Neutrophil (primary cell): Measurements from ENCODE around the gene PDE11A.

Source experiments
- H3K27ac ChIP-seq: fragments of 200-600 bp; sonication (generic); 2 replicates; pipeline ENCODE4 v1.5.1; 2016; ENCODE audit warnings: mild to moderate bottlenecking, moderate library complexity
- H3K27me3 ChIP-seq: fragments of 200-600 bp; sonication (generic); 2 replicates; pipeline ENCODE4 v1.6.0; 2016; ENCODE audit warnings: mild to moderate bottlenecking
- H3K36me3 ChIP-seq: fragments of 200-600 bp; sonication (generic); 2 replicates; pipeline ENCODE4 v1.5.1; 2017
- H3K4me1 ChIP-seq, 2 experiments: fragments of 200-600 bp in 1 of 2; sonication (generic) in 1 of 2; 1 replicate in 1 of 2; 2 replicates in 1 of 2; pipeline versions ENCODE4 v1.5.1 to v1.6.1; 2013 to 2016; ENCODE audit warnings: low read depth in 1 of 2, low read length in 1 of 2, mild to moderate bottlenecking in 1 of 2, moderate library complexity in 1 of 2; ENCODE audit not compliant: control insufficient read depth in 1 of 2, insufficient read depth in 1 of 2
- H3K4me3 ChIP-seq, 2 experiments: fragments of 200-600 bp in 1 of 2; sonication (generic) in 1 of 2; 1 replicate in 1 of 2; 2 replicates in 1 of 2; pipeline ENCODE4 v1.5.1; 2013 to 2016; ENCODE audit warnings: low read depth in 1 of 2, low read length in 1 of 2, mild to moderate bottlenecking in 1 of 2, moderate library complexity in 1 of 2
- H3K9me3 ChIP-seq: fragments of 200-600 bp; sonication (generic); 2 replicates; pipeline ENCODE4 v1.5.1; 2016
- TF ChIP-seq, protein P1 (sequence below): fragments of 200-600 bp; sonication (generic); IDR thresholded peaks from 2 replicates; pipeline ENCODE4 v1.5.1; 2016; ENCODE audit warnings: antibody characterized with exemption

Gene PDE11A

GRCh38 chr2:178072383-178073301 lies at the start of gene PDE11A:
PDE11A (minus strand) TSS chr2:178072777; CDS start chr2:178072437, 340 bp downstream.
- Histone ChIP-seq H3K27ac (no peak within 1 kb of the TSS), H3K9me3 (no peaks in the 10 kb centered on the region), H3K4me3 (no peak within 1 kb of the TSS), H3K27me3 (peaks cover 61% of the 10 kb centered on the region), H3K36me3 (no peaks in the 10 kb centered on the region), H3K4me1 (peaks cover 0 to 7% of the 10 kb centered on the region in 2 experiments)
- TF ChIP-seq, protein P1, sequence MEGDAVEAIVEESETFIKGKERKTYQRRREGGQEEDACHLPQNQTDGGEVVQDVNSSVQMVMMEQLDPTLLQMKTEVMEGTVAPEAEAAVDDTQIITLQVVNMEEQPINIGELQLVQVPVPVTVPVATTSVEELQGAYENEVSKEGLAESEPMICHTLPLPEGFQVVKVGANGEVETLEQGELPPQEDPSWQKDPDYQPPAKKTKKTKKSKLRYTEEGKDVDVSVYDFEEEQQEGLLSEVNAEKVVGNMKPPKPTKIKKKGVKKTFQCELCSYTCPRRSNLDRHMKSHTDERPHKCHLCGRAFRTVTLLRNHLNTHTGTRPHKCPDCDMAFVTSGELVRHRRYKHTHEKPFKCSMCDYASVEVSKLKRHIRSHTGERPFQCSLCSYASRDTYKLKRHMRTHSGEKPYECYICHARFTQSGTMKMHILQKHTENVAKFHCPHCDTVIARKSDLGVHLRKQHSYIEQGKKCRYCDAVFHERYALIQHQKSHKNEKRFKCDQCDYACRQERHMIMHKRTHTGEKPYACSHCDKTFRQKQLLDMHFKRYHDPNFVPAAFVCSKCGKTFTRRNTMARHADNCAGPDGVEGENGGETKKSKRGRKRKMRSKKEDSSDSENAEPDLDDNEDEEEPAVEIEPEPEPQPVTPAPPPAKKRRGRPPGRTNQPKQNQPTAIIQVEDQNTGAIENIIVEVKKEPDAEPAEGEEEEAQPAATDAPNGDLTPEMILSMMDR: no peak

DNA sequence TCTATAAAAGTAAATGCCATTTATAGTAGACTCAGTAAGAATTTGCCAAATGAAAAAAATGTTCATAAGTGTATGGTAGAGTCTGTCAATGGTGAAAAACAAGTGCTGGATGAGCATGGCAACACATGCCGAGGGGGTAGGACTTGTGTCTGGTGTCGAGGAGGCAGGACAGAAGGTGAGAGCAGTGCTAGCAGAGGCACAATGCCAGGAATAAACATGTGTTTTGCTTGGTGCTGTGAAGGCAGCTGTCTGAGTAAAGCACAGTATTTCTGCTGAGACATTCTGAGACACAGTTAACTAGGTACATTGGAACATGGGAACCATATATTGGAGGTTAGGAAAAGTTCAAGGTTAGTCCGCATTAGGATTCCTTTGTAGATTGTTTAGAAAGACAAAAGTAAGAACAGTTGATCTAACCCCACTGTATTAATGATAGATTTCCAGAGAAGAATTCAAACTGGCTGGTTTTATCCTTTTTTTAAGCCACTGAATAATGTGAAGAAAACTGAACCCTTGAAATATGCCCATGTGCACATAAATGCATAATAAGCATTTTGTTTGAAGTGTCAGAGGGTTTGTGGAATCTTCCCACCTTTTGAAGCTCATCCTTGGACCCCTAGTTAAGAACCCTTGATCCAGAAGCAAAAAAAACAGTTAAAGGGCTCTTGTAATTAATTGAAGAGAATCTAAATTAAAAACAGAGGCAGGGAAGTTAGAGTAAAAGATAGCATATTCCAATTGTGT lies 46.8 kb upstream of the PDE11A start:
- H3K9me3 ChIP-seq: no peaks in the 10 kb centered on the region
- TF ChIP-seq, protein P1: no peak
- no peak overlapping the region for H3K27ac ChIP-seq

GRCh38 chr2:178117725-178118124 lies 45.1 kb upstream of the PDE11A start:
- TF ChIP-seq, protein P1: no peak
- Histone ChIP-seq H3K27ac (no peak overlapping the region), H3K4me1 (peaks cover 6 to 7% of the 10 kb centered on the region in 2 experiments), H3K9me3 (no peaks in the 10 kb centered on the region), H3K27me3 (no peaks in the 10 kb centered on the region), H3K4me3 (no peak overlapping the region), H3K36me3 (peaks cover 12% of the 10 kb centered on the region)

More for the DNA sequence above, 46.8 kb upstream of the PDE11A start:
- Histone ChIP-seq H3K27me3 (no peaks in the 10 kb centered on the region), H3K4me1 (no peaks in the 10 kb centered on the region), H3K4me3 (no peak overlapping the region), H3K36me3 (peaks cover 22% of the 10 kb centered on the region)

GRCh38 chr2:178115271-178115670 lies 42.7 kb upstream of the PDE11A start:
- TF ChIP-seq, protein P1: no peak
- Histone ChIP-seq H3K36me3 (peaks cover 8% of the 10 kb centered on the region), H3K27ac (no peak overlapping the region), H3K4me1 (peaks cover 8 to 9% of the 10 kb centered on the region in 2 experiments), H3K9me3 (no peaks in the 10 kb centered on the region), H3K4me3 (no peak overlapping the region), H3K27me3 (no peaks in the 10 kb centered on the region)

DNA sequence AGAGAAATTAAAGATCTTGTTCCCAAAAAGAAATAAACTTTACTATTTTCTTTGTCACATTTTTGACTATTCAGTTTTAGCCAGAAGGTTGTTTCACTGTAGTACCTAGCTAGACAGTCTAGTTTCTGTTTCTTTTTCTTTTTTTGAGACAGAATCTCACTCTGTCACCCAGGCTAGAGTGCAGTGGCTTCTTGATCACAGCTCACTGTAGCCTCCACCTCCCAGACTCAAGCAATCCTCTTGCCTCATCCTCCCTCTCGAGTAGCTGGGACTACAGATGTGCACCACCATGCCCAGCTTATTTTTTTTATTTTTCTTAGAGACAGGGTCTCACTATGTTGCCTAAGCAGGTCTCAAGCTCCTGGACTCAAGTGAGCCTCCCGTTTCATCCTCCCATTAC lies 41.9 kb upstream of the PDE11A start:
- TF ChIP-seq, protein P1: no peak
- no peak overlapping the region for H3K27ac ChIP-seq
- peaks cover 8% of the 10 kb centered on the region for H3K36me3 ChIP-seq
- no peaks in the 10 kb centered on the region for H3K27me3 ChIP-seq
- no peaks in the 10 kb centered on the region for H3K9me3 ChIP-seq
- H3K4me1 ChIP-seq: peaks cover 8 to 9% of the 10 kb centered on the region in 2 experiments
- H3K4me3 ChIP-seq: no peak overlapping the region
